ENCODE results near the gene PDS5A.

GRCh38 chr4:39899291-39899690 lies 78.4 kb downstream of the PDS5A start:
- TF ChIP-seq EZH2 (IDR thresholded peaks at IDR 0.05; ENCODE audit: insufficient read depth, poor library complexity, severe bottlenecking) (no peak), EZH2phosphoT487 (IDR thresholded peaks at IDR 0.05; ENCODE audit: insufficient read depth, low read depth) (no peak)
